ENCODE measurements around the gene SLC16A6. TPM values are rescaled to one million over a fixed set of nuclear protein-coding genes. Genes with fewer than 3 reads are reported as not detected.
"Not testable (repeated sequence)": the region's sequence is repeated elsewhere in the genome, so short reads cannot be mapped to it uniquely, and the experiment has no call there.

SLC16A6 gene
- polyA plus RNA-seq, 1 donor from 2014 or later = 15.6 TPM

GRCh38 chr17:68263101-68263681 is 27.7 kb downstream of the SLC16A6 start:
- H3K9me3 ChIP-seq (ENCODE audit: low read length); H3K9me2 ChIP-seq (ENCODE audit: insufficient read depth, low read length); H3K9ac ChIP-seq (ENCODE audit: low read length); H2AFZ ChIP-seq (ENCODE audit: low read depth, low read length); H3K36me3 ChIP-seq (ENCODE audit: insufficient read depth, low read length); H3K79me2 ChIP-seq (replicated peaks; ENCODE audit: insufficient read depth, low read length); H3F3A ChIP-seq (ENCODE audit: insufficient read depth, low read length, poor library complexity, severe bottlenecking); H3K27ac ChIP-seq (ENCODE audit: low read length); H4K20me1 ChIP-seq (ENCODE audit: insufficient read depth); H3K4me3 ChIP-seq (ENCODE audit: low read length); H3K4me2 ChIP-seq (ENCODE audit: low read length); H3K27me3 ChIP-seq (ENCODE audit: insufficient read depth, low read depth, low read length): not testable (repeated sequence)
- TF ChIP-seq CTCF (IDR thresholded peaks at IDR 0.05; ENCODE audit: poor library complexity, severe bottlenecking) (peak; percentile 60), RAD21 (conservative IDR thresholded peaks at IDR 0.05) (peak; percentile 58), SMC3 (conservative IDR thresholded peaks at IDR 0.05; ENCODE audit: poor library complexity) (peak; percentile 67)

GRCh38 chr17:68262467-68262866 is 28.5 kb downstream of the SLC16A6 start:
- not testable (repeated sequence) for H3K4me2 ChIP-seq (ENCODE audit: low read length); H2AFZ ChIP-seq (ENCODE audit: low read depth, low read length)

GRCh38 chr17:68260051-68260762 is 30.7 kb downstream of the SLC16A6 start:
- Histone ChIP-seq H2AFZ (ENCODE audit: low read depth, low read length) (no peak overlapping the region), H3K9ac (ENCODE audit: low read length) (no peak overlapping the region), H3K9me2 (ENCODE audit: insufficient read depth, low read length) (no peaks in the 10 kb centered on the region), H3K4me2 (ENCODE audit: low read length) (no peak overlapping the region), H3K36me3 (ENCODE audit: insufficient read depth, low read length) (no peaks in the 10 kb centered on the region), H4K20me1 (ENCODE audit: insufficient read depth) (no peaks in the 10 kb centered on the region), H3F3A (ENCODE audit: insufficient read depth, low read length, poor library complexity, severe bottlenecking) (no peaks in the 10 kb centered on the region), H3K79me2 (replicated peaks; ENCODE audit: insufficient read depth, low read length) (no peaks in the 10 kb centered on the region), H3K27me3 (ENCODE audit: insufficient read depth, low read depth, low read length) (no peaks in the 10 kb centered on the region), H3K27ac (ENCODE audit: low read length) (no peak overlapping the region), H3K4me3 (ENCODE audit: low read length) (no peak overlapping the region), H3K9me3 (ENCODE audit: low read length) (no peaks in the 10 kb centered on the region)
- no peak for TF ChIP-seq TAF1 (IDR thresholded peaks at IDR 0.05; ENCODE audit: low read depth)

More at GRCh38 chr17:68262467-68262866, 28.5 kb downstream of the SLC16A6 start:
- not testable (repeated sequence) for H3K36me3 ChIP-seq (ENCODE audit: insufficient read depth, low read length); H3K9me3 ChIP-seq (ENCODE audit: low read length); H3F3A ChIP-seq (ENCODE audit: insufficient read depth, low read length, poor library complexity, severe bottlenecking); H3K9me2 ChIP-seq (ENCODE audit: insufficient read depth, low read length); H3K9ac ChIP-seq (ENCODE audit: low read length); H3K27ac ChIP-seq (ENCODE audit: low read length); H4K20me1 ChIP-seq (ENCODE audit: insufficient read depth); H3K79me2 ChIP-seq (replicated peaks; ENCODE audit: insufficient read depth, low read length); H3K27me3 ChIP-seq (ENCODE audit: insufficient read depth, low read depth, low read length); H3K4me3 ChIP-seq (ENCODE audit: low read length)

- not testable (repeated sequence) for H3K79me2 ChIP-seq (replicated peaks; ENCODE audit: insufficient read depth, low read length); H3K4me3 ChIP-seq (ENCODE audit: low read length); H3F3A ChIP-seq (ENCODE audit: insufficient read depth, low read length, poor library complexity, severe bottlenecking); H3K27ac ChIP-seq (ENCODE audit: low read length); H3K27me3 ChIP-seq (ENCODE audit: insufficient read depth, low read depth, low read length); H3K9me2 ChIP-seq (ENCODE audit: insufficient read depth, low read length); H3K9ac ChIP-seq (ENCODE audit: low read length); H3K4me2 ChIP-seq (ENCODE audit: low read length); H3K9me3 ChIP-seq (ENCODE audit: low read length); H3K36me3 ChIP-seq (ENCODE audit: insufficient read depth, low read length); H4K20me1 ChIP-seq (ENCODE audit: insufficient read depth); H2AFZ ChIP-seq (ENCODE audit: low read depth, low read length)
These were observed 31.3 kb downstream of the SLC16A6 start for GRCh38 chr17:68259648-68259951.

GRCh38 chr17:68258890-68259647 is 31.9 kb downstream of the SLC16A6 start:
- not testable (repeated sequence) for H4K20me1 ChIP-seq (ENCODE audit: insufficient read depth); H3K9me3 ChIP-seq (ENCODE audit: low read length); H3K27ac ChIP-seq (ENCODE audit: low read length); H3K9ac ChIP-seq (ENCODE audit: low read length); H3K79me2 ChIP-seq (replicated peaks; ENCODE audit: insufficient read depth, low read length); H3K4me3 ChIP-seq (ENCODE audit: low read length); H3K4me2 ChIP-seq (ENCODE audit: low read length); H3K27me3 ChIP-seq (ENCODE audit: insufficient read depth, low read depth, low read length); H3K36me3 ChIP-seq (ENCODE audit: insufficient read depth, low read length); H3K9me2 ChIP-seq (ENCODE audit: insufficient read depth, low read length); H3F3A ChIP-seq (ENCODE audit: insufficient read depth, low read length, poor library complexity, severe bottlenecking); H2AFZ ChIP-seq (ENCODE audit: low read depth, low read length)

Data from neural cell (in vitro differentiated cells).